ENCODE data around the gene PPP1R3D.

Gene PPP1R3D

DNA sequence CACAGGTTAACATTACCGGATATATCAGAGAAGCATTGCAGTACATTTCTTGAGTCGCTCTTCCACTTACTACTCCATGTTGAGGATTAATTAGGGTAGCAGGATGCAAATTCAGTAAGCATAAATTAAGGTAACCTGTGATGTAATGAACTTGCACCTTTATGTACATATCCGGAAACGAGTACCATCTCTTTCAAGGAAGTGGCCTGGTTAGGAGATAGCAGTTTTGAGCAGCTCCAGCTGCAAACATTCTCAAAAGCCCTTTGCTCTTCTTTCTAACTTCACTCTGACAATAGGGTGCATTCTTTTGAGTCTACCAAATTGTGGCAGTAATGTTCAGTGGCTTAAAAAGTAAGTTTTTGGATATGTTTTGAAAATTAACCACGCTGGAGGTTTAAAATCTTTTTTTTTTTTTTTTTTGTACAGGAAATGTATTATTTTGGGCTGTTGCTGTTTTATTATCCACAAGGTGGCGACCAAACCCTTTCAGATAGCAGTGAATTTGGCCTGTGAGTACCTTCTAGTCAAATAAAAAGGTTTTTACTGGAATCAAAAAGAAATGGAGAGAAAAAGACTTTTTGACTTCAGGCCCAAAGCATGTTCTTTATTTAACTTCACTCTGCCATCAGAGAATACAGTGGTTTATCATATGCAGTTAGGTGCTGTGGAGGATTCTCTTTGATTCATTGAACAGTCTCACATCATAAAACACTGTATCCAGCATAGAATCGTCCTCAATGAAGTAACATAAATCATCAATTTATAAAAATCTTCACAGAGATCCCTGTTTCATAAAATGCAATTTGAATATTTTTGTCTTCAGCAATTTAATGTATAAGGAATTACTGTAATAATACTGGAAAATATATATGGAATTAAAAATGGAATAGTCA lies 9.0 kb upstream of the PPP1R3D start:
- in situ Hi-C loops (cut with HindIII; ENCODE audit: low sequenced_read_pairs): no loop called here

DNA sequence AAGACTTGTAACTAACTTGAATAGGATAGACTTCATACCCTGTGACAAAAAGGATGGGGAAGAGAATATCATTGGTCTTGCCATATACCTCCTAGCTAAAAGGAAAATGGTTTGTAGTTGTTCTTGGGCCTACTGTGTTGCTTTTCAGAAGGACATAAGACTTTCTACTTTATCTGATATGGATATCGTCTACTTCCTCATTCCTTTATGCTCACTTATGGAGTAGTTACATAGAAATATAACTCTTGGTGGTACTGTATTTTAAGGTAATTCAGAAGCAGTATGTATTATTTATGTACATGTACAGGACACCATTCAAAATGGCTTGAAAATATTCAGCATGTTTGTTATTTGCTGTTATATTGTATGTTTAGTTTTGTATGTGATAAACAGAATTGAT lies 8.1 kb upstream of the PPP1R3D start:
- in situ Hi-C loops (cut with HindIII; ENCODE audit: low sequenced_read_pairs): no loop called here

DNA sequence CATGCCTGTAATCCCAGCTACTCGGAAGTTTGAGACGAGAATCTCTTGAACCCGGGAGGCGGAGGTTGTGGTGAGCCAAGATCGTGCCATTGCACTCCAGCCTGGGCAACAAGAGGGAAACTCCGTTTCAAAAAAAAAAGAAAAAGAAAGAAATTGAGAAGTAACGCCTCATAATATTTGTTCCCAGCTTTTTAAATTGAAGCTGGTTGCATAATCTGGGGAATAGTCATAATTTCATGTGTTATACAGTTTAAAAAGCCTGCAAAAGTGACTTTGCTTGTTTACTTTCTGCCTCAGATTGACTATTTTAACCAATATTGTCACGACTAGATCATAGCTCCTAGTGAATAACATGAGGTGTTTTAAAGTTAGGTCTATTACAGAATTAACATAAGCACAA lies 7.3 kb upstream of the PPP1R3D start:
- in situ Hi-C loops (cut with HindIII; ENCODE audit: low sequenced_read_pairs): no loop called here

DNA sequence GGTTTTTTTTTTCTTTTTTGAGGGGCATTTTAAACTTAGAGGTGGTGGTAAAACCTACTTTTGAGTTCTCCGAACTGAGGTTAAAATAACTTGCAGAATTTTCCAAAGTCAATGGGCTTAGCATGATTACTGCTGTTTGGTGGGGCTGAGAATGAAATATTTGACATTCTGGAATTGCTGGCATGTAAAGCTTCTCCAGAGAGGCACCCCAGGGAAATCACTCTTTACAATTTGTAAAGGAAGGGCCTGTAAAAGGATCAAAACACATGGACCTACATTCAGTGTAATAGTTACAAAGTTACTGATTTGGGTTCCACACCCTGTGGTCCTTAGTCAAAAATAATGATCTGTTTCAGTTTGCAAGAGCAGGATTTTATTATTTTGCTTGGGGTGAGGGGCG lies 5.6 kb upstream of the PPP1R3D start:
- in situ Hi-C loops (cut with HindIII; ENCODE audit: low sequenced_read_pairs): no loop called here

DNA sequence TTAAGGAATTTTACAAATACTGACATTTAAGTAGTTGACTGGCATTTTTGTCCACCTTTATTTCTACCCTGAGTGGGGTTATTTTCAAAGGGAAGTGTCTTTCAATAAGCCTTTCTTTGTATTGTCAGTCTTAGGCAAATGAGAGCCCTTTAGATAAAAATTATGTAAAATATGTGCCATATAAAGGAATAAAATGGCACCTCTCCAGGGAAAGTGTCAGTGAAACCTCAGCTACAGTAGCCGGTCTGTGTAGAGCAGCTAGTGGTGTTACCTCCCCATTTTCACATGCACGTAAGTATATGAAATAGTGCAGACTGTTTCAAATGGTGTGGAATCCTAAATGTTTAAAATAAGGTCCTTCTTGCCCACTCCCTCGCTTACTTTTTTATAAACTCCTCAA lies 5.1 kb upstream of the PPP1R3D start:
- in situ Hi-C loops (cut with HindIII; ENCODE audit: low sequenced_read_pairs): no loop called here

DNA sequence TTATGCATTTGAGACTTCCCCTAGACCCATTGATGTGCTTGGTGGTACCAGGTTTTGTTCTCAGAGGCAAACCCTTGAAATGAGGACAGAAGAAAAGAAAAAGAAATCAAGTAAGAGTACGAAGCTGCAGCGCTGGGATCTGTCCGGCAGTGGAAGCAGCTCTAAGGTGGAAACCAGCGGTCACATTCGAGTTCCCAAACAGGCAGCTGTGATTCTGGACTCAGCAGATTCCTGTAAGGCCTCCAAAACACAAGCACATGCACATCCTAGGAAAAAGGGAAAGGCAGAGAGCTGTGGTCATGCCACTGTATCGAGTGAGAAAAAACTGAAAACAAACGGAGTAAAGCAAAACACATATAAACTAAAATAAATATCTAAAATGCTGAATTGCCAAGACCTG lies 4.6 kb upstream of the PPP1R3D start:
- in situ Hi-C loops (cut with HindIII; ENCODE audit: low sequenced_read_pairs): no loop called here

DNA sequence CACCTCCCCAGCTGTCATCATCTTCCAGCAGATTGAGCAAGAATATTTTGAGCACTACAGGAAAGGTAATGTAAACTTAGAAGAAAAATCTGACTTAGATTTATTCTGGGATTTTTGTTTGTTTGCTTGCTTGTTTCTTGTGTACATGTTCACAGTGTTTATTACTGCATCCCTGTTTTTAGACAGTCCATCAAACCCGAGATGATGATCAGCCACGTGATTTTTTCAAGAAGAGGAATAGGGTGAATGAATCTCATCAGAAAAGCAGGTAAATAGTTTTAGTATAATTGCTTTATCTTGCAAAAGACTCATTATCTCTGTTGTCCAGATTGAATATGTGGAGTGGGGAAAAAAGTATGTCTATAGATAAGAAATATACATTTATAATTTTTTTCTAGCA lies 2.1 kb upstream of the PPP1R3D start:
- in situ Hi-C loops (cut with HindIII; ENCODE audit: low sequenced_read_pairs): no loop called here

DNA sequence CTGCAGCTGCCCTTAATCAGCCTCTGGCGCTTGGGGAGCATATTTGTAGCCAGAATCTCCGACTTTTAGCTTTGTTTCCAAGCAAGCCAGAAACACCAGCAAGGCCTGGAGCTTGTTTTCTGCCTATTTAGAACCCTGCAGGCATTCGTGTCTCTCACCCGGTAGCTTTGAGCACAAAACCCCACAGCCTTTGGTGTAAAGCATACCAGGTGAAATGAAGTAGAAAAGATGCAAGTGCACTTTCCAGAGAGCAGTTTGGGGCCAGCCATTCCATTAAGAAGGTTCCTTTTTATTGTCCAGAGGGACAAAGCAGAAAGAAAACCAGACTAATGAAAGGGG lies 820 bp upstream of the PPP1R3D start:
- in situ Hi-C loops (cut with HindIII; ENCODE audit: low sequenced_read_pairs): no loop called here

DNA sequence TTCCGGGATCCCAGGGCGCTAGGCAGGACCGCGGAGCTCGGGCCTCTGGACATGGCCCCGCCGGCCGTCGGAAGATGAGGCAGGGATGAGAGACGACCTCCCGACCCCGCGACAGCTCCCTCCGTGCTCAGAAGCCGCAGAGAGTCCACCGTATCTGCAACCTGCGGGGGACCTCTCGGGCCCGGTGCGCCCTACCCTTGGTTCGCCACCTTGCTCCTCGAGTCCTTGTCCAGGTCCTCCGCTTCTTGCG lies 301 bp downstream of the PPP1R3D start:
- in situ Hi-C loops (cut with HindIII; ENCODE audit: low sequenced_read_pairs): no loop called here

DNA sequence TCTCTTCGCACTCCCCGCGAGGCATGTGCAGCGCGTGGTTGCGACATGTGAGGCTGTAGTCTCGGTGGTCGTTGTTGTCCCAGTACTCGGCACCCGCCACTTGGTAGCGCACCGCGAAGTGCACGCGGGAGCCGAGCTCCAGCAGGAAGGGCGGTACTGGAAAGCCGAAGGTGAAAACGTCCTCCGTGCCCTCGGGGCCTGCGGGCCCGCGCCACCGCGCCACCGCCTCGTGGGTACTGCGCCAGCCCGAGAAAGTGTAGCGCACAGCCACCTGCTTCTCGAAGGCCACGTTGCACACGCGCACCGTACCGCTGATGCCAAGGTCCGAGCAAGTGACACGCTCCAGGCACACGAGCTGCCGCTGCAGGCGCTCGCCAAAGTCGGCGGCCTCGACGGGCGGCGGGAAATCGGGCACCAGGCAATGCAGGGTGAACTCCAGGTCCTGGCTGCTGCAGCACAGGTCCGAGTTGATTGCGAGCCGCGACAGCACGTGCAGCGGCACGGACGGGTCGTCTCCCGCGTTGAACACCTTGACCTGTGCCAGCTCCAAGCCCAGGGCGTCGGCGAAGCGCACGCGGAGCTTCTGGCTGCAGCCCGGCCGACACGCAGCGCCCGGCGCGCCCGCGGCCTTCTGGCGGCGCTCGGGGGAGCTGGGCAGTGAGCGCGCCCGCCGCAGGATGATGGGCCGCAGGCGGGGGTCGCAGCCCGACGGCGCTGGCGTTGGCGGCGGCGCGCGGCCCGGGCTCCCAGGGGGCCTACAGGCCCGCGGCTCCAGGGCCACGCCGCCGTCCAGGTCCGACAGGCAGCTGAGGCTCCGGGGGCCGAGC lies 840 bp downstream of the PPP1R3D start:
- in situ Hi-C loops (cut with HindIII; ENCODE audit: low sequenced_read_pairs): no loop called here

DNA sequence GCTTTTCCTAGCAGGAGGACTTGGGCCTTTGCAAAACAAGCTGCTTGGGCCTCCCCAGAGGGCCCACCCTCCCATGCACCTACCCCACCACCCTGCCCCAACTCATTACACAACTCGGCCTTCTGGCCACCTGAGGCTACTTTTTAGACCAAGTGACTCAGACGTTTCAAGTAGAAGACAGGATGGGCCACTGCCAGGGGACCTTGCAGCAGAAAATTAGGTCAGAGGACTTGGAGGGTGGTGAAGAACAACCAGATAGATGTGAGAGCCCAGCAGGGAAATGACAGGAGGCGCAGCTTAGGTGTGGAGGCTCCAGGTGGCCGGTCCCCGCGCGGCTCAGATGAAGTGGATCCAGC lies 1.4 kb downstream of the PPP1R3D start:
- in situ Hi-C loops (cut with HindIII; ENCODE audit: low sequenced_read_pairs): no loop called here

DNA sequence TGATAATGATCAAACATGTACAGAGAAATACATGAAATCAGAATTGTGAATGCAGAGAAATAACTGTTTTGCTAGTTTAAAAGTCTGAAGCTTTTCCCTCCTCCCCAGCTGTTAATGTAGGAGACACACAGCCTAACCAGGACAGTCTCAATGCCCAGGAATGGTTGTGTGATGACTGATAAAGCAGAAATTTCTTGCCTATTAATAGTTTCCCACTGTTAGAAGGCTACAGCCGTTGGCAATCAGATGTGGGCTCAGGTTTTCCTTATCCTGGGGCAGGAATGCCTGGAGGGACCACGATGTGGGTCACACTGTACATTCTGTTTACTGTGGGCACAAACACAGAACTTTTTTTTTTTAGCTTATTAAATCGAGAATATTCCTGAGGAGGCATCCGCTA lies 1.9 kb downstream of the PPP1R3D start:
- in situ Hi-C loops (cut with HindIII; ENCODE audit: low sequenced_read_pairs): no loop called here

DNA sequence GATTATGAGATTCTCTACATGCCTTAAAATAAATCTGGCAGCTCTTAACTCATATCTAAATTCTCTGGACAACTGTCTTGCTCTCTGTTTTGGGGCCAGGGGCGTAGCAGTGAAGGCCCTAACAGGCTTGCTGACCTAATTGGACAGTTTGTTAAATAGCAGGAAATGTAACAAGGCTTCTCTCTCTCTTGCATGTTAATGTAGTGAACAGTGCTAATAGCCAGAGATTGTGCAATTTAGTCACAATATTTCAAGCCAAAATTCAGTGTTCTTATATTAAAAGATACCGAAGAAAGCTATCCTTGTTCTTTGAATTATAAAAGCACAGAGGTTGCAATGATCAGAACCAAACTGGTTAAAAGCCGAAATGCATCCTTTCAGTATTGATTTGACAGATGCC lies 3.0 kb downstream of the PPP1R3D start:
- in situ Hi-C loops (cut with HindIII; ENCODE audit: low sequenced_read_pairs): no loop called here

DNA sequence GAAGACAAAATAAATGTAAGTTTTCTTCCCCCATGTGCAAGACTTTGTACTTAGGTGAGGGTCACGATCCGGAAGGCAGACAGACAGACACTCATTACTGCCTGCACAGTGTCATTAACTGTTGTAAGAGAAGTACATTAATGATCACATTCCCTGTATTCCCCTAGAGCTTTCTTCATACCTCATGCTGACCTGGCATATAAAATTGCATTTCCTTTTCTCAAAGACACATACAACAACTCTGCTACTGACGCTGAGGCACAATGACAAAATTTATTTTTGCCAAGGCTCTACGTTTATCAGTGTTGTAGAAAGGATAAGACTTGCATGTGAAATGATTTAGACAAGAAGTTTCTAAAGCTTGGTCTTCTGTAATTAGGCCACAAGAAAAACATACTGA lies 3.7 kb downstream of the PPP1R3D start:
- in situ Hi-C loops (cut with HindIII; ENCODE audit: low sequenced_read_pairs): no loop called here

DNA sequence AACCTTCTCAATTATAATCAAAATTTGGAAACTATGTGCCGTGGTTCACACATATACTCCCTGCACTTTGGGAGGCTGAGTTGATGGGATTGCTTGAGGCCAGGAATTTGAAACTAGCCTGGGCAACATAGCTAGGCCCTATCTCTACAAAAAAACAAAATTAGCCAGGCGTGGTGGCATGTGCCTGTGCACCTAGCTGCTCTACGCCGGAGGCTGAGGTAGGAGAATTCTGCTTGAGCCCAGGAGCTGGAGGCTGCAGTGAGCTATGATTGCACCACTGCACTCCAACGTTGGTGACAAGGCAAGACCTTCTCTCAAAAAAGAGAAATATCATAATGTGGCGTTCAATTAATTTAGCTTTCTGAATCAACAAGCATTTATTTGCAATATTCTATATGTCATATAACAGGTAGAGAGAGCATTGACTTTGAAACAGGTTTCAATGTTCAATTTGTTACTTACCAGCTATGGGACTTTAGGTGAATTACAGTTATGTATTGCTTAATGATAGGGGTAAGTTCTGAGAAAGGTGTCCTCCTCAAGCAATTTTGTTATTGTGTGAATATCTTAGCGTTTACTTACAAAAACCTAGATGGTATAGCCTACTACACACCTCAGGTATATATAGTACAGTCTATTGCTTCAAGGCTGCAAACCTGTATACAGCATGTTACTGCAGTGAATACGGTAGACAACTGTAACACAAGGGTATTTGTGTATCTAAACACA lies 4.5 kb downstream of the PPP1R3D start:
- in situ Hi-C loops (cut with HindIII; ENCODE audit: low sequenced_read_pairs): no loop called here

DNA sequence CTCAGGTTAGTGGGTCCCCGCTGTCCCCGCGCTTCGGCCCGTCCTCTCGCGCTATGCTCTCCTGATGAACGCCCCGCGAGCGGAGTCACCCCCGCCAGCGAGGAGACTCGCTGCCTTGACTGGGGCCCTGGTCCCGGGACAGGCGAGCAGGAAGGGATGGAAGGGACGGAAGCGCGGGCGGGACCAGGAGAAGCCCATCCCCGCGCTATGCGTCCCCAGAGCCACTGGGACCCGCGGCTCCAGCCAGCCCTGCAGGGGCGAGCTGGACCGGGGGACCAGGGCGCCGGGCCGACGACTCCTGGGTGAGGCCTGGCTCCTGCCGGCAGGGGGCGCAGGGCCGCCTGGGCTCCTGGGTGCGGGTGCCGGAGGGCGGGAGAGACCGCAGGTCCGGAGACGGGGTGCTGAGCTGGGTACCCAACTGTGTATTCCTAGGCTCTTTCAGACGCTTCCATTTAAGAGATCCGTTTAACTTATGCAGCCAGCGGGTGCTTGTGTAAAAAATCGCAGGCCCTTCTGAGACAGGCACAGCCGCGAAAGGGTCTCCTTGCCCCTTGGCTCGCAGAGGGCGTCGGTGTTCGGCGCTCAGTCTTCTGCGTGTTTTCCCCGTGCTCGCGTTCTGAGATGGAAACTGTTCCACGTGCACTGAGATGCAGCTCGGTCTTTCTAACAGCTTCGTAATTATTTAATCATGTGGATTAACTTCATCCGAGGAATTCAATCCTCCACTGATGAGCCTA lies 6.1 kb downstream of the PPP1R3D start:
- in situ Hi-C loops (cut with HindIII; ENCODE audit: low sequenced_read_pairs): no loop called here

DNA sequence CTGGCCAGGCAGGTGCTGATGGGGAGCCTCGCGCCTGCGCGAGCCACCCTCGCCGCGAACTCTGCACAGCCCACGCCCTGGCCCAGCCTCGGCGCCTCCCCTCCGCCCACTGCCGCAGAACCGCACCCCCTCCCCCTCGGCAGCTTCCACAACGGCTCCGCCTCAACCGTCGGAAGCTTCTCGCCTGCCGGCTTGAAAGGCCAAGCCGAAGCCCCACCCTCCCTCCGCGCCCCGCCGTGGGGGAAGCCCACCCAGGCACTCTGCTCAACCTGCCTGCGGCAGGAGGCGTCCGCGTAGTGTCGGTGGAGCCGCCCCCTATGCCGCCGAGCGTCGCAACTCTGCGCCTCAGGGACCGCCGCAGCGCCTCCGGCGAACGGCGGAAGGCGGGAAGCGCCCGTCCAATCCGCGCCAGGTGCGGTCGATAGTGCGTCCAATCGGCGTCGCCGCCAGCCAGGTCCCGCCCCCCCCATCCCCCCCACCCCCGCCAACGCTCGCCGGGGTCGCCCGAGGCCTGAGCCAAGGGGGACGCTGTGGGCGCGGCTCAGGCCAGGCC lies 6.7 kb downstream of the PPP1R3D start, which contains the start of gene SYCP2:
TSS of gene SYCP2 (minus strand) at position 342 of the 553 bp plus-strand sequence. CDS start 11,224 bp downstream, outside the sequence.
- in situ Hi-C loops (cut with HindIII; ENCODE audit: low sequenced_read_pairs): no loop called here

DNA sequence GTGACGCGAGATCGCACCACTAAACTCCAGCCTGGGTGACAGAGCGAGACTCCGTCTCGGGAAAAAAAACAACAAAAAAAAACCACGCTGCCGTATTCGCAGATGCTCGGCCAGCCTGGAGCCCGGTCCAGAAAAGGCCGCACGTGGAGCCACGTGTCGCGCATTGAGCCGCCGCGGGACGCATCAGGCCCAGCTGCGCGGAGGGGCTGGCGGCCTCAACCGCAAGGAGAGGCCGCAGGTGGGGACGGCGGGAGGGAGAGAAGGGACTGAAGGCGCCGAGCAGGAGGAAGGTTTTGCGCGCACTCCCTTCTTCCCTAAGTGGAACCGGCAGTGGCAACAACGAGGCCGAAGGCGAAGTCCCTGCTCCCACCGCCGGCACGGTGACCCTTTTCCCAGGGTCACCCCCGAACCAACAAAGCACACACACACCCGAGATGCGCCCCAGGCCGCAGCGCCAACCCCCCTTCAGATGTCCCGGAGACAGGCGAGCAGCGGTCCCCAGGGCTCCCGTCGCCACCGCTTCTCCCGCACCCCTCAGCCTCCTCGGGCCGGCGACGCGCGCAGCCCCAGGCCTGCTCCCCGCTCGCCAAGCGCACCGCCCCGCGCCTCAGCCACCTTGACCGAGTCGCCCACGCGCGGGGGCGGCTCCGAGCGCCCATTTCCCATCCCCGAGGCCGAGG lies 7.3 kb downstream of the PPP1R3D start:
- in situ Hi-C loops (cut with HindIII; ENCODE audit: low sequenced_read_pairs): no loop called here

DNA sequence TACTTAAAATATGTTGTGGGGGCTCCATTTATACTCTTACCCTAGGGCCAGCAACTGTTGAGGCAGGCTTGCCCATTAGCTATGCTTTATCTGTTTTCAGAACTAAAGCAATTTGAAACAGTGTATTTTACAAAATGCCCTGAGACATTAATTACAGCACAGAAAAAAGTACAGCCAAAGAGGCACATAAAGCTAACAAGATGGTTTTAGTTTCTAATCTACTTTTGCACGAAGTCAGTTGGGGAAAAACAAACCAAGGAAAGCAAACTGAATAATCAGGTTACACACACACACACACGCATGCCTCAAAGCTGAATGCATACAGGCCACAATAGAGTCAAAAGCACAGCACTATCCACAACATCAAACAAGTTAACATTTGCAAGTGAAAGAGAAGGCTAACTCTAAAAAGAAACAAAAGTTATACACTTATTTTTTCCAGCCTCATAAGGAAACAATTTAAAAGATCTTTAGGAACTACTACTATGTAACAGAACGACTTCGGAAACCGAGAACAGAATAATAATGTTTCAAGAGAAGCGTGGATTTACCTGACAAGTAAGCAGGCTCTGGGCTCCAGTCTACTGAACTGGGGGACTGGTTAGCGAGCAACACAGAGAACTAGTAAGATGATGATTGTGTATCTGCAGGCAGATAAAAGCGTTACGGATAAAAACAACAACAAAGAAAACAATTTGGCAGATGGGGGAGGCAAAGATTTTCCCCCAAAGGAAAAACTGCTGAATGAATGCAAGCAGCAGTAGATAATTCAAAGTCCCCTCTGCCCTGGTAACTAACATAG lies 8.4 kb downstream of the PPP1R3D start:
- in situ Hi-C loops (cut with HindIII; ENCODE audit: low sequenced_read_pairs): no loop called here

DNA sequence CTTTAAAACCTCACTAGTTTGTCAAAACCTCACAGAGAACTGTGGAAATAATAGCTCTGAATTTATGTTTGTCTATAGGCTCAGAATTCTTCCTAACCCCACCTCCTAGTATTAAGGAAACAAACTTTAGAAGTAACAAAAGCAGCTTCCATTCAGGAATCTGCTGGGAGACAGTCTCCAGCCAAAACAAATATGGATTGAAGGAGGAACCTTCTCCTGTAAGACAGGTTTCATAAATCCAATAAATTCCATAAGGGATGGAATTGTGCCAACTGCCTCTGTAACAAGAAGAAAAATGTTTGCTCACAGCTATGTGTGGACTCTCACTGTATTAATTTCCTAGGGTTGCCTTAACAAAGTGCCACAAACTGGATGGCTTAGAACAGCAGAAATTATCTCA lies 14.2 kb downstream of the PPP1R3D start:
- in situ Hi-C loops (cut with HindIII; ENCODE audit: low sequenced_read_pairs): no loop called here
